DOHH2 (cell line): Measurements from ENCODE around the gene PINLYP.
"Not testable (repeated sequence)": the region's sequence is repeated elsewhere in the genome, so short reads cannot be mapped to it uniquely, and the experiment has no call there.

Source experiments
- H3F3A ChIP-seq: fragments of 200-600 bp; sonication (generic), shearing (Covaris generic); 2 replicates; pipeline ENCODE4 v1.6.0; 2016; ENCODE audit warnings: antibody characterized with exemption, mild to moderate bottlenecking; ENCODE audit not compliant: control insufficient read depth, insufficient read depth
- H3K27ac ChIP-seq: fragments of 200-600 bp; sonication (generic); 2 replicates; pipeline ENCODE4 v1.5.1; 2014; ENCODE audit warnings: low read depth, mild to moderate bottlenecking, low read length, moderate library complexity
- H3K27me3 ChIP-seq: fragments of 200-600 bp; sonication (generic); 2 replicates; pipeline ENCODE4 v1.6.1; 2014; ENCODE audit warnings: mild to moderate bottlenecking, low read length, mixed read lengths; ENCODE audit not compliant: control insufficient read depth
- H3K36me3 ChIP-seq: fragments of 200-600 bp; sonication (generic); 2 replicates; pipeline ENCODE4 v1.6.1; 2014; ENCODE audit warnings: mild to moderate bottlenecking, low read length, moderate library complexity, mixed read lengths; ENCODE audit not compliant: control insufficient read depth
- H3K4me1 ChIP-seq: fragments of 200-600 bp; sonication (generic); 2 replicates; pipeline ENCODE4 v1.6.1; 2014; ENCODE audit warnings: mild to moderate bottlenecking, low read length, mixed read lengths; ENCODE audit not compliant: control insufficient read depth
- H3K4me2 ChIP-seq: fragments of 200-600 bp; sonication (generic); 2 replicates; pipeline ENCODE4 v1.6.0; 2014; ENCODE audit warnings: mild to moderate bottlenecking, low read length, moderate library complexity
- H3K4me3 ChIP-seq: fragments of 200-600 bp; sonication (generic); 2 replicates; pipeline ENCODE4 v1.5.1; 2014; ENCODE audit warnings: mild to moderate bottlenecking, low read length, mixed read lengths
- H3K79me2 ChIP-seq: fragments of 200-600 bp; sonication (generic); 2 replicates; pipeline ENCODE4 v1.6.1; 2014; ENCODE audit warnings: mild to moderate bottlenecking, low read length, mixed read lengths; ENCODE audit not compliant: control insufficient read depth
- H3K9me2 ChIP-seq: fragments of 200-600 bp; sonication (generic); replicated peaks from 2 replicates; pipeline ENCODE4 v1.6.1; 2014; ENCODE audit warnings: mild to moderate bottlenecking, low read length, mixed read lengths; ENCODE audit not compliant: control insufficient read depth
- H3K9me3 ChIP-seq: fragments of 200-600 bp; sonication (generic); 2 replicates; pipeline ENCODE4 v1.6.1; 2014; ENCODE audit warnings: antibody characterized with exemption, low read length, mixed read lengths; ENCODE audit not compliant: control insufficient read depth, insufficient read depth
- H4K20me1 ChIP-seq: fragments of 200-600 bp; sonication (generic); 2 replicates; pipeline ENCODE4 v1.6.0; 2014; ENCODE audit warnings: low read depth, mild to moderate bottlenecking, antibody characterized with exemption, low read length, moderate library complexity; ENCODE audit not compliant: control insufficient read depth, insufficient read depth
- CTCF ChIP-seq: fragments of 200-600 bp; sonication (generic); IDR thresholded peaks from one replicate; pipeline ENCODE4 v1.5.1; 2014; ENCODE audit warnings: antibody characterized with exemption, mild to moderate bottlenecking, low read depth, low read length; ENCODE audit not compliant: poor library complexity, severe bottlenecking
- EZH2phosphoT487 ChIP-seq: fragments of 200-600 bp; sonication (generic); IDR thresholded peaks from 2 replicates; pipeline ENCODE4 v1.6.1; 2017; ENCODE audit warnings: borderline replicate concordance, mild to moderate bottlenecking, antibody characterized with exemption, low read length, moderate library complexity, mixed read lengths

The PINLYP gene

GRCh38 chr19:43599635-43600295 is 24.2 kb downstream of the PINLYP start:
- no peak for TF ChIP-seq EZH2phosphoT487
- TF ChIP-seq CTCF: peak; percentile 12
- peaks cover 3% of the 10 kb centered on the region; the same call in 1 of the 2 replicates for H3F3A ChIP-seq
- no peak overlapping the region for H3K4me2 ChIP-seq
- H3K27ac ChIP-seq: no peak overlapping the region
- H3K79me2 ChIP-seq: peaks cover 48% of the 10 kb centered on the region
- H3K4me1 ChIP-seq: peaks cover 23% of the 10 kb centered on the region
- no peak overlapping the region for H3K4me3 ChIP-seq
- H4K20me1 ChIP-seq: no peaks in the 10 kb centered on the region
- H3K9me3 ChIP-seq: no peaks in the 10 kb centered on the region
- H3K36me3 ChIP-seq: peaks cover 35% of the 10 kb centered on the region
- H3K9me2 ChIP-seq: no peaks in the 10 kb centered on the region
- H3K27me3 ChIP-seq: no peaks in the 10 kb centered on the region

GRCh38 chr19:43600326-43600725 is 24.7 kb downstream of the PINLYP start:
- not testable (repeated sequence) for H3K27ac ChIP-seq, H4K20me1 ChIP-seq, H3K9me2 ChIP-seq, H3F3A ChIP-seq, H3K4me2 ChIP-seq, H3K4me3 ChIP-seq, H3K9me3 ChIP-seq, H3K27me3 ChIP-seq
- Histone ChIP-seq H3K79me2 (peaks cover 43% of the 10 kb centered on the region), H3K4me1 (peaks cover 23% of the 10 kb centered on the region), H3K36me3 (peaks cover 35% of the 10 kb centered on the region)

- H4K20me1 ChIP-seq: no peaks in the 10 kb centered on the region
- H3K27me3 ChIP-seq: no peaks in the 10 kb centered on the region
- H3K9me3 ChIP-seq: no peaks in the 10 kb centered on the region
- peaks cover 9% of the 10 kb centered on the region; the same call in 1 of the 2 replicates for H3K4me1 ChIP-seq
- peaks cover 4% of the 10 kb centered on the region; the same call in 1 of the 2 replicates for H3F3A ChIP-seq
- no peak overlapping the region for H3K4me2 ChIP-seq
- H3K36me3 ChIP-seq: peaks cover 20% of the 10 kb centered on the region
- no peak overlapping the region for H3K4me3 ChIP-seq
- no peaks in the 10 kb centered on the region for H3K9me2 ChIP-seq
- peaks cover 10% of the 10 kb centered on the region for H3K79me2 ChIP-seq
- TF ChIP-seq EZH2phosphoT487 (no peak), CTCF (no peak)
- no peak overlapping the region for H3K27ac ChIP-seq
Observed at GRCh38 chr19:43605875-43606568, 30.4 kb downstream of the PINLYP start.
